Measurements from ENCODE around the gene HFM1. TPM values are rescaled to one million over a fixed set of nuclear protein-coding genes. Genes with fewer than 3 reads are reported as not detected.
"Not testable (repeated sequence)": the region's sequence is repeated elsewhere in the genome, so short reads cannot be mapped to it uniquely, and the experiment has no call there.

Gene HFM1, protein sequence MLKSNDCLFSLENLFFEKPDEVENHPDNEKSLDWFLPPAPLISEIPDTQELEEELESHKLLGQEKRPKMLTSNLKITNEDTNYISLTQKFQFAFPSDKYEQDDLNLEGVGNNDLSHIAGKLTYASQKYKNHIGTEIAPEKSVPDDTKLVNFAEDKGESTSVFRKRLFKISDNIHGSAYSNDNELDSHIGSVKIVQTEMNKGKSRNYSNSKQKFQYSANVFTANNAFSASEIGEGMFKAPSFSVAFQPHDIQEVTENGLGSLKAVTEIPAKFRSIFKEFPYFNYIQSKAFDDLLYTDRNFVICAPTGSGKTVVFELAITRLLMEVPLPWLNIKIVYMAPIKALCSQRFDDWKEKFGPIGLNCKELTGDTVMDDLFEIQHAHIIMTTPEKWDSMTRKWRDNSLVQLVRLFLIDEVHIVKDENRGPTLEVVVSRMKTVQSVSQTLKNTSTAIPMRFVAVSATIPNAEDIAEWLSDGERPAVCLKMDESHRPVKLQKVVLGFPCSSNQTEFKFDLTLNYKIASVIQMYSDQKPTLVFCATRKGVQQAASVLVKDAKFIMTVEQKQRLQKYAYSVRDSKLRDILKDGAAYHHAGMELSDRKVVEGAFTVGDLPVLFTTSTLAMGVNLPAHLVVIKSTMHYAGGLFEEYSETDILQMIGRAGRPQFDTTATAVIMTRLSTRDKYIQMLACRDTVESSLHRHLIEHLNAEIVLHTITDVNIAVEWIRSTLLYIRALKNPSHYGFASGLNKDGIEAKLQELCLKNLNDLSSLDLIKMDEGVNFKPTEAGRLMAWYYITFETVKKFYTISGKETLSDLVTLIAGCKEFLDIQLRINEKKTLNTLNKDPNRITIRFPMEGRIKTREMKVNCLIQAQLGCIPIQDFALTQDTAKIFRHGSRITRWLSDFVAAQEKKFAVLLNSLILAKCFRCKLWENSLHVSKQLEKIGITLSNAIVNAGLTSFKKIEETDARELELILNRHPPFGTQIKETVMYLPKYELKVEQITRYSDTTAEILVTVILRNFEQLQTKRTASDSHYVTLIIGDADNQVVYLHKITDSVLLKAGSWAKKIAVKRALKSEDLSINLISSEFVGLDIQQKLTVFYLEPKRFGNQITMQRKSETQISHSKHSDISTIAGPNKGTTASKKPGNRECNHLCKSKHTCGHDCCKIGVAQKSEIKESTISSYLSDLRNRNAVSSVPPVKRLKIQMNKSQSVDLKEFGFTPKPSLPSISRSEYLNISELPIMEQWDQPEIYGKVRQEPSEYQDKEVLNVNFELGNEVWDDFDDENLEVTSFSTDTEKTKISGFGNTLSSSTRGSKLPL (N-terminal part only)
- total RNA-seq (2014; rRNA removed; shearing (Covaris generic)) = 2.0 and 6.0 TPM in 2 replicates

DNA sequence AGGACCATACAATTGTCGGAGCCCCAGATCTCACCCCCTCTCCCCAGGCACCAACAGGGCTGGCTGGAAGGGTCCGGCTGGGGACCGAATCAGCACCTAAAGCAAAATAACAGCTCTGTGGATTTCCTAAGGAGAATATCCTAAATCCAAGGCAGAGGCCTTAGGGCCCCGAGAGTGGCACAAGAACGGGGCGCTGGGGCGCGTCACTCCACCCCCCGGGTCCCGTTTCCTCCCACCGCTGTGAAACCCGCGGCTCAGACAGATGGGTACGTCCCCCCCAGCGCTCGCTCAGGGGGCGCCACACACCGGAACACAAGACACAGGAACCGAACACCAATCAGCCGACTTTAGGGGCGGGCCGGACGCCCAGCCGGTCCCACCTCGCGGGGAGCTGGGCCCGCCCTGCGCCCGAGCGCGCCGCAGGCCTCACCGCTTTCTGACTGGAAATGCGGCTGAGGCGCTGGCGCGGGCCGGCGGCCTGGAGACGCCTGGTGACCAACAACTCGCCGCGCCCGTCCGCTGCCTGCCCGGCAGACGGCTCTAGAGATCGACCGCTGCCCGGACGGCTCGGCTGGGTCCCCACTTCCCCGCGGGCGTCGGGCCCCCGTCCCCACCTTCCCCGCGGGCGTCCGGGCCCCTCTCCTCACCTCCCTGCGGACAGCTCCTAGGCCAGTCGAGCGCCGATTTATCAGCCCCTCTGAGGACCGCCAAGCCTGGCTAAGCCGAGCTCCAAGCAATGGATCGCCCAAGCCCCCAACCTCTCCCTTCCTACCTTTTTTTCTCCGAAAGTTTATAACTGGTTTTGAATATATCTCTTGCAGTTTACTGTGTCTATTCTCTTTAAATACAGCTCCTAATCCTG lies at the start of gene HFM1:
HFM1 (minus strand) TSS at position 687 of the 862 bp plus-strand sequence. CDS start 3,755 bp downstream, outside the sequence.
- peak; percentile 98 for DNase-seq (ENCODE audit: low read depth)

DNA sequence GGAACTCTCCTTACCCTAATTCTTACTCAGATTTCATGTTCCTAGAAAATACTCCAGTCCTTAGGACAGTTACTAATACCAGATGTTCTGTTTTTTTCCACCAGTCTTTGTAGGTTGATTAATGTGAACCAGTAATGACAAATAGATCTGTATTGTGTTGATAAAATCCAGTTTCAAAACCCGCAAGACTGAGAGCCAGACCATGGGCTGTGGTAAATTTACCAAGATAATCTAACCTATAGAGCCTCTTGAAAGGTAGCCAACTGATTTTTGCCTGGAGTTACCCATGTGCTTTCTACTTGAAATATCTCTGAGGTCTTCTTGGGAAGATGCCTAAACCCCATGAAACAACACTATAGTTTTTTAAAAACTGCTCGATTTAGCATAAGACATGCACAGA lies 49.5 kb upstream of the HFM1 start:
- DNase-seq (ENCODE audit: low read depth) = no peak

DNA sequence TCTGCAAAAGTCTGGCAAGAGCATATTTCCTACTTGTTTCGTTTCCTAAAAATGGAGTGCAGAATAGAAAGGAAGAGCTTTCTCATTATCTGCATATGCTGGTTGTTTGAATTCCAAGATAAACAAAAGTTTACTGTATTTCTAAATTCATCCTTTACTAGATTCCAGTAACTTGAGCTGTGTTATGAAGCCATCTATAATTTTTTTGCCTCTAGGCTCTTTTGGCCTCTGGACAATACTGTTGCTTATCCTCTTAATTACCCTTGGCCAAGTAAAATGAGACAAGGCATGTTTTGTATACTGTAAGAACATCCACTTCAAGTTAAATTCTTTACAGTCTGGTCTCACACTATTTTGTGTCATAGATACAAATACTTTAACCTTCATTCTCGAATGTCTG lies 45.6 kb upstream of the HFM1 start:
- no peak for DNase-seq (ENCODE audit: low read depth)

DNA sequence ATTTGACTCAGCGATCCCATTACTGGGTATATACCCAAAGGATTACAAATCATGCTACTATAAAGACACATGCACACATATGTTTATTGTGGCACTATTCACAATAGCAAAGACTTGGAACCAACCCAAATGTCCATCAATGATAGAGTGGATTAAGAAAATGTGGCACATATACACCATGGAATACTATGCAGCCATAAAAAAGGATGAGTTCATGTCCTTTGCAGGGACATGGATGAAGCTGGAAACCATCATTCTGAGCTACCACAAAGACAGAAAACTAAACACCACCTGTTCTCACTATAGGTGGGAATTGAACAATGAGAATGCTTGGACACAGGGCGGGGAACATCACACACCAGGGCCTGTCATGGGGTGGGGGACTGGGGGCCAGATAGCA lies 43.1 kb upstream of the HFM1 start:
- not testable (repeated sequence) for DNase-seq (ENCODE audit: low read depth)

DNA sequence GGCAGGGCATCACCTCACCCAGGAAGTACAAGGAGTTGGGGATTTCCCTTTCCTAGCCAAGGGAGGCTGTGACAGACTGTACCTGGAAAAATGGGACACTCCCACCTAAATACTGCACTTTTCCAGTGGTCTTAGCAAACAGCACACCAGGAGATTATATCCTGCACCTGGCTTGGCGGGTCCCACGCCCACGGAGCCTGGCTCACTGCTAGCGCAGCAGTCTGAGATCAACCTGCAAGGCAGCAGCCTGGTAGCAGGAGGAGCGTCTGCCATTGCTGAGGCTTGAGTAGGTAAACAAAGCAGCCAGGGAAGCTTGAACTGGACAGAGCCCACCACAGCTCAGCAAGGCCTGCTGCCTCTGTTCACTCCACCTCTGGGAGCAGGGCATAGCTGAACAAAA lies 37.3 kb upstream of the HFM1 start:
- not testable (repeated sequence) for DNase-seq (ENCODE audit: low read depth)

DNA sequence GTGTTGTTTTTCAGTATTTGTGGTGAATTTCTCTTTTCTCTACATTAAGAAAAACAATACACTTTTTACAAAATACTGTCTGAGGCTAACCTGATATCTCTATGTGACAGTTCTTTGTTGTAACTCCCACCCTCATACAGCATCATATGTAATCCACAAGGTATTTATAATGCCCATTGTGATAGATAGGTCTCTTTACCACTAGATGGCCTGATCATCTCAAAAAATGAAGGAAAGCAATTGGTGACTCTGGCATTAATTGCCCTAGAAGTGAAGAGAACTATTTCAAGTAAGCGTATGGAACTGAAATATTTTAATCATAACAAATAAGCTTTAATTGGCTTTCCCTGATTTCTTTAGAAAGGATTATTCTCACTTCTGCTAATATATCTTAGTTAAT lies 36.2 kb upstream of the HFM1 start:
- DNase-seq (ENCODE audit: low read depth) = no peak

DNA sequence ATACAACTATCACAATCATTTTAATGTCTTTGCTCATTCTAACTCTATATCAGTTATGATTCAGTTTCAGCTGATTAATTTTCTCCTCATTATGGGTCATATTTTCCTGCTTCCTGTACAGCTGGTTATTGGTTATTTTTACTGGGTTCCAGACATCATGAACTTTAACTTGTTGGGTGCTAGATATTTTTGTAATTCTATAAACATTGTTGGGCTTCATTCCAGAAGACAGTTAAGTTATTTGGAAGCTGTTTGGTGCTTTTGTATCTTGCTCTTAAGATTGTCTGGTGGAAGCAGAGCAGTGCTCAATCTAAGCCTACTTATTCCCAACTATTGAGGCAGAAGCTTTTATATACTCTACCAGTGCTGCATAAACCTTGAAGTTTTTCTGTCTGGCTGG lies 34.4 kb upstream of the HFM1 start:
- no peak for DNase-seq (ENCODE audit: low read depth)

DNA sequence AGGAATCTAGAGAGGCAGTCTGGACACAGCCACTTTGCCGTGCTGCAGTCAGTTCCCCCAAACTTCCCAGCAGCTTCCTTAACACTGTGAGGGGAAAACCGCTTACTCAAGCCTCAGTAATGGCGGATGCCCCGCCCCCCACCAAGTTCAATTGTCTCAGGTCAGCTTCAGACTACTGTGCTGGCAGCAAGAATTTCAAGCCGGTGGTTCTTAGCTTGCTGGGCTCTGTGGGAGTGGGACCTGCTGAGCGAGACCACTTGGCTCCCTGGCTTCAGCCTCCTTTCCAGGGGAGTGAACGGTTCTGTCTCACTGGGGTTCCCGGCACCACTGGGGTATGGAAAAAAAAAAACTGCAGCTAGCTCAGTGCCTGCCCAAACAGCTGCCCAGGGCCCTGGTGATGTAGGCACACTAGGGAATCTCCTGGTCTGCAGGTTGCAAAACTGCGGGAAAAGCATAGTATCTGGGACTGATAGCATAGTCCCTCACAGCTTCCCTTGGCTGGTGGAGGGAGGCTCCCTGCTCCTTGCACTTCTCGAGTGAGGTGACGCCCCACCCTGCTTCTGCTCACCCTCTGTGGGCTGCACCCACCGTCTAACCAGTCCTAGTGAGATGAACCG lies 23.7 kb upstream of the HFM1 start:
- DNase-seq (ENCODE audit: low read depth) = peak; percentile 58

DNA sequence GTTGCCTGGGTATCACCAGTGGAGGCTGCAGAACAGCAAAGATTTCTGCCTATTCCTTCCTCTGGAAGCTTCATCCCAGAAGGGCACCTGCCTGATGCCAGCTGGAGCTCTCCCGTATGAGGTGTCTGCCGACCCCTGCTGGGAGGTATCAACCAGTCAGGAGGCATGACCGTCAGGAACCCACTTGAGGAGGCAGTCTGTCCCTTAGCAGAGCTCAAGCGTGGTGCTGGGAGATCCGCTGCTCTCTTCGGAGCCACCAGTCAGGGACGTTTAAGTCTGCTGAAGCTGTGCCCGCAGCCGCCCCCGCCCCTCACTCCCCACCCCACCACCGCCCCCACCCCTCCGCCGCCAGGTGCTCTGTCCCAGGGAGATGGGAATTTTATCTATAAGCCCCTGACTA lies 23.1 kb upstream of the HFM1 start:
- DNase-seq (ENCODE audit: low read depth) = no peak

DNA sequence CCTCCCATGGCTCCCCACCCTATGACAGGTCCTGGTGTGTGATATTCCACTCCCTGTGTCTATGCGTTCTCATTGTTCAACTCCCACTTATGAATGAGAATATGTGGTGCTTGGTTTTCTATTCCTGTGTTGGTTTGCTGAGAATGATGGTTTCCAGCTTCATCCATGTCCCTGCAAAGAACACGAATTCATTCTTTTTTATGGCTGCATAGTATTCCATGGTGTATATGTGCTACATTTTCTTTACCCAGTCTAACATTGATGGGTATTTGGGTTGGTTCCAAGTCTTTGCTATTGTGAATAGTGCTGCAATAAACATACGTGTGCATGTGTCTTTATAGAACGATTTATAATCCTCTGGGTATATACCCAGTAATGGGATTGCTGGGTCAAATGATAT lies 17.9 kb upstream of the HFM1 start:
- not testable (repeated sequence) for DNase-seq (ENCODE audit: low read depth)

DNA sequence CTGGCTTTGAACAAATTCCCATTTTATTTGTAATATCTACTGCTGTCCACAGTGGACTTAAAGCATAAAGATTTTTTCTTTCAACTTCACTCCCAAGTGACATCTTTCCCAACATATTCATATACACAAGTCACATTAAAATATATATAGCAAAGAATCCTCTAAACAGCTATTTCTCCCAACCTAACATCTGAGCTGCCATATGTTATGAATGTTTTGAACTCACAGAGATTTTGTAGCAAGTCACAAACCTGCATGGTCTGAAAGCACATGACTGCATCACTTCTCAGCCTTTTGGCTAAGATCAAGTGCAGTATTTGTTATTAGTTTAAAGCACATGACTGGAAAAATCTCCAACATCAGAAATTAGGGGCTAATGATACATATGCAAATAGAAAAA lies 7.7 kb upstream of the HFM1 start:
- DNase-seq (ENCODE audit: low read depth) = no peak

DNA sequence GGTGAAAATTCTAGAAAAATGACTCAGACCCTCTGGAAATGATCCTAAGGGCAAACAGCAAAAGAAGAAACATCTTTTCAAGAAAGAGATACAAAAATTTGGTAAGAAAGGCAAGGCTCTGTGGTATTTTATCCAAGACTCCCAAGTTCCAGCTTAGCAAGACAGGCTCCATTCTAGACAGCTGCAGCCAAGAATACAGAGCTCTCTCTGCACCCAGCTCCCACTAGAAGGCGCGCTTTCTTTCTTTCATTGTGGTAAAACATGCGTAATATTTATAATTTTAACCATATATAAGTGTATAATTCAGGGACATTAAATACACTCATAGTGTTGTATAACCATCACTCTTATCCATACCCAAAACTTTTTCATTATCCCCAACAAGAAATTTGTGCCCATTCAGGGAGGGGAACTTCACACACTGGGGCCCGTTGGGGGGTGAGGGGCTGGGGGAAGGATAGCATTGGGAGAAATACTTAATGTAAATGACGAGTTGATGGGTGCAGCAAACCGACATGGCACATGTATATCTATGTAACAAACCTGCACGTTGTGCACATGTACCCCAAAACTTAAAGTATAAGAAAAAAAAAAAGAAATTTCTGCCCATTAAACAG lies 2.2 kb upstream of the HFM1 start:
- no peak for DNase-seq (ENCODE audit: low read depth)

DNA sequence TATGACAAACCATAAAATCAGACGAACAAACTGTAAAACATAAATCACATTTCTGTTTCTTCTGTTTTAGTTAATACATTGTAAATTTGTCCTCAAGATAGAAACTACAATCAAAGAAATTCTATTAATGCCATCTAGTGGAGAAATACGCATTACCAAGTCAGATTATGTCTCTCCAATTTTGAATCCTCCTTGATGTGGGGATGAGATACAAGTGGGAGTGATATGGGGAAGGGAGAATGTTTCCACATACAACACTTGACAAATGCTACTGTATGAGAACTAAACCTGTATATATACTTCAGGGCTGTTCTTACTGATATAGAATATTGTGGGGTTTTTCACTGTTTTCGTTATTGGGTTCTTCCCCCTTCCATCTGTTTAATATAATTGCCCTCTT lies 2.6 kb downstream of the HFM1 start:
- peak; percentile 13 for DNase-seq (ENCODE audit: low read depth)

DNA sequence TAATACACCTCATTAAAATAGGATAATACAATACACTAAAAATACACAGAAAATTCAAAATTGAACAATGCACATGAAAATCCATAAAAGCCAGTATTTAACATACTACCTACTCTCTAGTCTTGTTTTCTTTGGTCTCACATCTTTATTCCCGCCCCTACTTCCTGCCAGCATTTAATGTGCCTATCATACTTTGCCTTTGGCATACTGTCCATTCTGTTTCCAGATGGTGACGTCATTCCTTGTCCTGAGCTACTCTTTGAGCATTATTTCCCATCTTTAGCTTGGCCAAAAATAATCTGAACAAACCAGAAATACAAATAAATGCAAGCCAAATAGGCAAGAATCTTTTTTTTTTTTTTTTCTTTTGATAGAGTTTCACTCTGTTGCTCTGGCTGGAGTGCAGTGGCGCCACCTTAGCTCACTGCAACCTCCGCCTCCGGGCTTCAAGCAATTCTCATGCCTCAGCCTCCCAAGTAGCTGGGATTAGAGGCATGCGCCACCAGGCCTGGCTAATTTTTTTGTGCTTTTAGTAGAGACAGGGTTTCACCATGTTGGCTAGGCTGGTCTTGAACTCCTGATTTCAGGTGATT lies 4.4 kb downstream of the HFM1 start:
- DNase-seq (ENCODE audit: low read depth) = peak; percentile 63

DNA sequence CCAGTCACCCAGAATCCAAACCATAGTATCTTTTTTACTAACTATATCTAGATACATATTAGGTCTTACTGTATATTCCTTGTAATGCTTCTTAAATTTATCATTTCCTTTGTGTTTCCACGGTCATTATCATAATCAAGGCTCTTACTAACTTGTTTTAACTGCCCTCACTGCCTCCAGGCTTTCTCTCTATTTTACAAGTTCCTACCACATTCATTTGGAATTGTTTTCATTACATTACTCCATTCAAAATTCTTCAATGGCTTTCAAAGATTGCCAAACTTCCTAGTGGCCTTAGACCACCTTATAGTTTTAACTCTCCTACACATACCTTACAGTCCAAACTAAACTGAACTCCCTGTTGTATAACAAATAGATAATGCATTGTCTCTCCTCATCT lies 6.3 kb downstream of the HFM1 start:
- DNase-seq (ENCODE audit: low read depth) = no peak

DNA sequence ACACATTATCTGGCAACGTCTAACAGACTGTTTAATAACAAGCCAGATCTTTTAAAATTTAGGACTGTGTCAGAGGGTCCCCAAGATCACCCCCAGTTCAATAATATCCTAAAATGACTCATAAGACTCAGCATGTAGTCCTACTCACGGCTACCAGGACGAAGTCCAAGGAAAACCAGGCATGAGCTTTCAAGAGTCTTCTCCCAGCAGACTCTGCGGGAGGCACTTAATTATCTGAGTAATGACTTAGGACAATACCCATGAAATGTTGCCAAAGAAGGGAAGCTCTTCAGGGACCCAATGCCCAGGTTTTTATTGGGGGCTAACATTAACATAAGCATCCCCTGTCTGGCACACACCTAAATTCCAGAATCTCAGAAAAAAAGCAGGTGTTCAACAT lies 7.0 kb downstream of the HFM1 start:
- peak; percentile 41 for DNase-seq (ENCODE audit: low read depth)

DNA sequence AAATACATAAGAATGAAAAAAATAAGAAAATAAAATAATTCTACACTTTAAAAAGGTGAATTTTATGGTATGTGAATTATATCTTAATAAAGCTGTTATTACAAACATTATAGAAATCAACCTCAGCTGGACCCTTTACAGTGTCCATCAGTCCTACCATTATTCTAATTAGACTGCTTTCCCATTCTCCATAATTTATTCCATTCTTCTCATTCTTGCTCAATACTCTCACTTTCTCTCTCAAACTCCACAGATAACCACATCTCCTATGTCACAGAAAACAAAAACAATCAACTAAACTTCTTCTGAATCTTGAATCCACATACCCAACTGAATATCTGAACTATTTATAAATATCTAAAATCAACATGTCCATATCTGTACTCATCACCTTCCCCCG lies 11.6 kb downstream of the HFM1 start:
- no peak for DNase-seq (ENCODE audit: low read depth)

DNA sequence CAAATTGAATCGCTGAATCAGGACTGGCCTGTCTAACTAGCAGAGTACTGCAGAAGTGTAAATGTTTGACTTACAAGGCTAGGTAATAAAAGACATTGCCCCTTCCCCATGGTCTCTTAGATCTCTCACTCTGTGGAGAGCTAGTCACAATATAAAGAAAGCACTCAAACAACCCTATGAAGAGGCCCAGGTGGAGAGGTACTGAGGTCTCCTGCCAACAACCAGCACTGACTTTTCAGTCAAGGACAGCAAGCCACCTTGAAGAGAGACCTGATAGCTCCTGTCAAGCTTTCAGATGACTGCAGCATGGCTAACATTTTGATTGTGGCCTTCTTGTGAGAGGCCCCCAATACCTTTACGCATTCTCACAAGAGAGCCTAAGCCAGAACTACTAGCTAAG lies 18.5 kb downstream of the HFM1 start:
- no peak for DNase-seq (ENCODE audit: low read depth)

DNA sequence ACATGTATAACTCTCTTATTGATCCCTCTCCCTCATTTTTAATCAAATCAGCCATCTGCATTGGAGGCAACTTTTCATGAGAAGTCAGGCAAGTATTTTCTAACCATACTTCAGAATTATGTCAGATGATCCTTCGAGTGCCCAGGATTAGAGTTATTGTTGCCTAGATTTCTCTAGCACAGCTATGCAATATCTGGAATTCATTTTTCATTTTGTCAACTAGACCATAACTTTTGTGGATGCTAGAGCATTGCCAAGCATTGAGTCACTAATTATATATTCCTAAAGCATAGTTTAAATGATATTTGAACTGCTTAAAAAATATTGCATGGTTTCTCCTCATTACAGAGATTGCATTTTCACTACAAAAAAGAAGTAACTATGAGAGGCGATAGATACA lies 21.2 kb downstream of the HFM1 start:
- DNase-seq (ENCODE audit: low read depth) = no peak

DNA sequence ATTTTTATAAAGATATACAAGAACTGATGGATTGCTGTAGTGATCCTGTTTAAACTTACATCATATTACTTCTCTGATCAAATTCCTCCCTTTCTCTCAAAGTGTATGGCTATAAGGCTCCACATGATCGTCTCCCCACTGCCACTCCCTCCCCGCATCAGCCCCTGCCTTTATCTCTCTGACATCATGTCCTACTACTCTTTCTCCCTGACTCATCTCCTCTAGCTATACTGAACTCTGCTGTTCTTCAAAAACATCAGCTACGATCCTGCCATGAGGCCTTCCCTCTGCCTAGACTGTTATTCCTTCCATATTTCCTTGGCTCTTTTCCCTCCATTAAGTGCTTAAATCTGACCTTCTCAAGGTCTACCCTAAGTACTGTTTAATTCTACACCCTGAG lies 22.8 kb downstream of the HFM1 start:
- peak; percentile 17 for DNase-seq (ENCODE audit: low read depth)

All from Daoy (cell line).